HepG2 (cell line): ENCODE measurements around the gene PPP4R2. TPM values are rescaled to one million over a fixed set of nuclear protein-coding genes. Genes with fewer than 3 reads are reported as not detected.

Experiments used
- ADNP ChIP-seq: sonication (generic); formaldehyde crosslinking; IDR thresholded peaks from 2 replicates; pipeline ENCODE4 v1.4.0; 2020; ENCODE audit warnings: missing genetic modification reagents
- CREB1 ChIP-seq, 2 experiments: fragments of 450-650 bp in 1 of 2; IDR thresholded peaks; 2 replicates each; pipeline ENCODE4 v1.6.1; 2016 to 2017; ENCODE audit warnings: control low read depth in 1 of 2, mild to moderate bottlenecking in 1 of 2, missing compliant biosample characterization in 1 of 2, missing genetic modification characterization in 1 of 2
- ERF ChIP-seq: IDR thresholded peaks from 2 replicates; pipeline ENCODE4 v1.6.1; 2018; ENCODE audit warnings: missing biosample characterization, missing genetic modification reagents
- FOXC1 ChIP-seq: sonication (generic); formaldehyde crosslinking; IDR thresholded peaks from 2 replicates; pipeline ENCODE4 v1.8.0; 2022; ENCODE audit warnings: mild to moderate bottlenecking, missing genetic modification reagents, borderline replicate concordance
- FOXP1 ChIP-seq, 2 experiments: fragments of 450-650 bp in 1 of 2; IDR thresholded peaks; 2 replicates each; pipeline ENCODE4 v1.6.1; 2017 to 2018; ENCODE audit warnings: antibody characterized with exemption in 1 of 2
- HNRNPH1 ChIP-seq: fragments of 200-400 bp; formaldehyde crosslinking; optimal IDR thresholded peaks from 2 replicates; pipeline ENCODE3; 2017; ENCODE audit warnings: mild to moderate bottlenecking, low read depth, low read length
- HOXD1 ChIP-seq: sonication (generic); formaldehyde crosslinking; IDR thresholded peaks from 2 replicates; pipeline ENCODE4 v1.5.0; 2020; ENCODE audit warnings: missing genetic modification reagents
- POLR2AphosphoS2 ChIP-seq: IDR thresholded peaks from 2 replicates; pipeline ENCODE4 v1.6.1; 2011; ENCODE audit warnings: low read depth, low read length, improper control_type of control experiment
- RFXANK ChIP-seq: IDR thresholded peaks from 2 replicates; pipeline ENCODE4 v1.6.1; 2016
- ZNF24 ChIP-seq: fragments of 450-650 bp; IDR thresholded peaks from 2 replicates; pipeline ENCODE4 v1.6.1; 2017; ENCODE audit warnings: antibody characterized with exemption, mild to moderate bottlenecking
- ZNF367 ChIP-seq: sonication (generic); formaldehyde crosslinking; IDR thresholded peaks from 2 replicates; pipeline ENCODE4 v1.4.0; 2020; ENCODE audit warnings: missing genetic modification reagents, borderline replicate concordance
- ZNF589 ChIP-seq: sonication (generic); formaldehyde crosslinking; conservative IDR thresholded peaks from 2 replicates; pipeline ENCODE4 v1.8.0; 2022; ENCODE audit warnings: mild to moderate bottlenecking, moderate library complexity, missing genetic modification reagents
- ZNF605 ChIP-seq: sonication (generic); formaldehyde crosslinking; IDR thresholded peaks from 2 replicates; pipeline ENCODE4 v1.8.0; 2022; ENCODE audit warnings: mild to moderate bottlenecking, missing genetic modification reagents
- ZSCAN31 ChIP-seq: sonication (generic); formaldehyde crosslinking; IDR thresholded peaks from 2 replicates; pipeline ENCODE4 v1.5.0; 2020; ENCODE audit warnings: low read depth, mild to moderate bottlenecking, missing genetic modification reagents
- polyA plus RNA-seq, 8 experiments: library from polyadenylated mRNA; depleted of rRNA in 3 of 8; stranded (reverse) in 7 of 8; unstranded in 1 of 8; fragments of >200 nt; fragmentation: Illumina TruSeq in 4 of 8; extraction: Trizol in 4 of 8; gene quantifications; 2 replicates each; pipeline versions ENCODE4 v1.2.1 to v1.2.3, GENCODE V29; 2011 to 2016; ENCODE audit warnings: low read depth in 4 of 8, missing spikeins in 1 of 8, mixed read lengths in 1 of 8; ENCODE audit not compliant: insufficient read depth in 1 of 8
- total RNA-seq, 5 experiments: library from RNA; depleted of rRNA; stranded (reverse); fragments of >200 nt; fragmentation: Illumina TruSeq; extraction: Trizol; gene quantifications; 2 replicates each; pipeline ENCODE4 v1.2.3, GENCODE V29; 2016; ENCODE audit warnings: low read depth in 1 of 5
- TF ChIP-seq, protein P1 (sequence below): sonication (generic); formaldehyde crosslinking; IDR thresholded peaks from 2 replicates; pipeline ENCODE4 v1.4.0; 2020; ENCODE audit warnings: missing genetic modification reagents, mild to moderate bottlenecking, borderline replicate concordance
- TF ChIP-seq, protein P2 (sequence below): sonication (generic); formaldehyde crosslinking; conservative IDR thresholded peaks from 2 replicates; pipeline ENCODE4 v1.4.0; 2020; ENCODE audit warnings: missing genetic modification reagents
- TF ChIP-seq, protein P3 (sequence below): sonication (generic); formaldehyde crosslinking; IDR thresholded peaks from 2 replicates; pipeline ENCODE4 v1.8.0; 2022; ENCODE audit warnings: mild to moderate bottlenecking, missing genetic modification reagents; ENCODE audit not compliant: insufficient replicate concordance
- TF ChIP-seq, protein P4 (sequence below): sonication (generic); formaldehyde crosslinking; IDR thresholded peaks from 2 replicates; pipeline ENCODE4 v1.4.0; 2020; ENCODE audit warnings: missing genetic modification reagents, borderline replicate concordance
- TF ChIP-seq, protein P5 (sequence below): sonication (generic); formaldehyde crosslinking; IDR thresholded peaks from 2 replicates; pipeline ENCODE4 v1.5.1; 2020; ENCODE audit warnings: missing genetic modification reagents, mild to moderate bottlenecking, borderline replicate concordance

The PPP4R2 gene
- total and polyA plus RNA-seq, 2 of the 13 experiments (the other 11 are each of a cell fraction or from before 2014, with no cell fraction given): 22.3 to 161 TPM

DNA sequence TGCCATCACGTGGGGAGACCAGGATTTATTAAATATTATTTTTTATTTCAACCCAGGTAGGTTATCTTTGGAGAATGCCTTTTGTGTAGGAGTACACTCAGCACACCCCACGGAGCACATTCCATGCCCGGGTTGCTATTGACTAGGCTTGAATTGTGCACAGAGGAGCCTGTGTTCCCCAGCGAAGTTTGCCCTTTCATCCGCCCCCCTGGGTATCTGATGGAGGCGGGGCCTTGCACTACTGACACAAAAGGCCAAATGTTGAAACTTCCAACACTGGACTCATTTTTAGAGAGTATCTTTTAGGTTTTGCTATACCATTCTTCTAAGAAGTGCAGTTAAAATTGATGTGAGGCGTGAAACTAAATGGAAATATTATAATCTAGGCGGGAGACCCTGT, 39.3 kb upstream of the PPP4R2 start (continued):
- TF ChIP-seq, protein P1, sequence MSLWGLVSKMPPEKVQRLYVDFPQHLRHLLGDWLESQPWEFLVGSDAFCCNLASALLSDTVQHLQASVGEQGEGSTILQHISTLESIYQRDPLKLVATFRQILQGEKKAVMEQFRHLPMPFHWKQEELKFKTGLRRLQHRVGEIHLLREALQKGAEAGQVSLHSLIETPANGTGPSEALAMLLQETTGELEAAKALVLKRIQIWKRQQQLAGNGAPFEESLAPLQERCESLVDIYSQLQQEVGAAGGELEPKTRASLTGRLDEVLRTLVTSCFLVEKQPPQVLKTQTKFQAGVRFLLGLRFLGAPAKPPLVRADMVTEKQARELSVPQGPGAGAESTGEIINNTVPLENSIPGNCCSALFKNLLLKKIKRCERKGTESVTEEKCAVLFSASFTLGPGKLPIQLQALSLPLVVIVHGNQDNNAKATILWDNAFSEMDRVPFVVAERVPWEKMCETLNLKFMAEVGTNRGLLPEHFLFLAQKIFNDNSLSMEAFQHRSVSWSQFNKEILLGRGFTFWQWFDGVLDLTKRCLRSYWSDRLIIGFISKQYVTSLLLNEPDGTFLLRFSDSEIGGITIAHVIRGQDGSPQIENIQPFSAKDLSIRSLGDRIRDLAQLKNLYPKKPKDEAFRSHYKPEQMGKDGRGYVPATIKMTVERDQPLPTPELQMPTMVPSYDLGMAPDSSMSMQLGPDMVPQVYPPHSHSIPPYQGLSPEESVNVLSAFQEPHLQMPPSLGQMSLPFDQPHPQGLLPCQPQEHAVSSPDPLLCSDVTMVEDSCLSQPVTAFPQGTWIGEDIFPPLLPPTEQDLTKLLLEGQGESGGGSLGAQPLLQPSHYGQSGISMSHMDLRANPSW (CRISPR knock-in tag): no peak
- TF ChIP-seq FOXP1 (IDR thresholded peaks at IDR 0.05) (no peak), FOXP1 (CRISPR knock-in tag; IDR thresholded peaks at IDR 0.05) (peak; percentile 73; the same call in 1 of the 2 replicates), FOXC1 (CRISPR knock-in tag) (no peak), HNRNPH1 (no peak), ZNF24 (no peak), RFXANK (no peak), POLR2AphosphoS2 (no peak), ZNF367 (CRISPR knock-in tag) (no peak), CREB1 (IDR thresholded peaks at IDR 0.05) (no peak), CREB1 (CRISPR knock-in tag; IDR thresholded peaks at IDR 0.05) (peak; percentile 44), ZSCAN31 (CRISPR knock-in tag) (0 out of 2 replicates have a peak, but pooled peaks have one; percentile 29), ERF (CRISPR knock-in tag) (0 out of 2 replicates have a peak, but pooled peaks have one; percentile 57), ZNF589 (CRISPR knock-in tag) (no peak), ADNP (CRISPR knock-in tag) (no peak), ZNF605 (CRISPR knock-in tag) (no peak), HOXD1 (no peak)
- TF ChIP-seq, protein P2, sequence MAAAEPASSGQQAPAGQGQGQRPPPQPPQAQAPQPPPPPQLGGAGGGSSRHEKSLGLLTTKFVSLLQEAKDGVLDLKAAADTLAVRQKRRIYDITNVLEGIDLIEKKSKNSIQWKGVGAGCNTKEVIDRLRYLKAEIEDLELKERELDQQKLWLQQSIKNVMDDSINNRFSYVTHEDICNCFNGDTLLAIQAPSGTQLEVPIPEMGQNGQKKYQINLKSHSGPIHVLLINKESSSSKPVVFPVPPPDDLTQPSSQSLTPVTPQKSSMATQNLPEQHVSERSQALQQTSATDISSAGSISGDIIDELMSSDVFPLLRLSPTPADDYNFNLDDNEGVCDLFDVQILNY (CRISPR knock-in tag): no peak
- TF ChIP-seq, protein P3, sequence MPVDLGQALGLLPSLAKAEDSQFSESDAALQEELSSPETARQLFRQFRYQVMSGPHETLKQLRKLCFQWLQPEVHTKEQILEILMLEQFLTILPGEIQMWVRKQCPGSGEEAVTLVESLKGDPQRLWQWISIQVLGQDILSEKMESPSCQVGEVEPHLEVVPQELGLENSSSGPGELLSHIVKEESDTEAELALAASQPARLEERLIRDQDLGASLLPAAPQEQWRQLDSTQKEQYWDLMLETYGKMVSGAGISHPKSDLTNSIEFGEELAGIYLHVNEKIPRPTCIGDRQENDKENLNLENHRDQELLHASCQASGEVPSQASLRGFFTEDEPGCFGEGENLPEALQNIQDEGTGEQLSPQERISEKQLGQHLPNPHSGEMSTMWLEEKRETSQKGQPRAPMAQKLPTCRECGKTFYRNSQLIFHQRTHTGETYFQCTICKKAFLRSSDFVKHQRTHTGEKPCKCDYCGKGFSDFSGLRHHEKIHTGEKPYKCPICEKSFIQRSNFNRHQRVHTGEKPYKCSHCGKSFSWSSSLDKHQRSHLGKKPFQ: no peak
- TF ChIP-seq, protein P4, sequence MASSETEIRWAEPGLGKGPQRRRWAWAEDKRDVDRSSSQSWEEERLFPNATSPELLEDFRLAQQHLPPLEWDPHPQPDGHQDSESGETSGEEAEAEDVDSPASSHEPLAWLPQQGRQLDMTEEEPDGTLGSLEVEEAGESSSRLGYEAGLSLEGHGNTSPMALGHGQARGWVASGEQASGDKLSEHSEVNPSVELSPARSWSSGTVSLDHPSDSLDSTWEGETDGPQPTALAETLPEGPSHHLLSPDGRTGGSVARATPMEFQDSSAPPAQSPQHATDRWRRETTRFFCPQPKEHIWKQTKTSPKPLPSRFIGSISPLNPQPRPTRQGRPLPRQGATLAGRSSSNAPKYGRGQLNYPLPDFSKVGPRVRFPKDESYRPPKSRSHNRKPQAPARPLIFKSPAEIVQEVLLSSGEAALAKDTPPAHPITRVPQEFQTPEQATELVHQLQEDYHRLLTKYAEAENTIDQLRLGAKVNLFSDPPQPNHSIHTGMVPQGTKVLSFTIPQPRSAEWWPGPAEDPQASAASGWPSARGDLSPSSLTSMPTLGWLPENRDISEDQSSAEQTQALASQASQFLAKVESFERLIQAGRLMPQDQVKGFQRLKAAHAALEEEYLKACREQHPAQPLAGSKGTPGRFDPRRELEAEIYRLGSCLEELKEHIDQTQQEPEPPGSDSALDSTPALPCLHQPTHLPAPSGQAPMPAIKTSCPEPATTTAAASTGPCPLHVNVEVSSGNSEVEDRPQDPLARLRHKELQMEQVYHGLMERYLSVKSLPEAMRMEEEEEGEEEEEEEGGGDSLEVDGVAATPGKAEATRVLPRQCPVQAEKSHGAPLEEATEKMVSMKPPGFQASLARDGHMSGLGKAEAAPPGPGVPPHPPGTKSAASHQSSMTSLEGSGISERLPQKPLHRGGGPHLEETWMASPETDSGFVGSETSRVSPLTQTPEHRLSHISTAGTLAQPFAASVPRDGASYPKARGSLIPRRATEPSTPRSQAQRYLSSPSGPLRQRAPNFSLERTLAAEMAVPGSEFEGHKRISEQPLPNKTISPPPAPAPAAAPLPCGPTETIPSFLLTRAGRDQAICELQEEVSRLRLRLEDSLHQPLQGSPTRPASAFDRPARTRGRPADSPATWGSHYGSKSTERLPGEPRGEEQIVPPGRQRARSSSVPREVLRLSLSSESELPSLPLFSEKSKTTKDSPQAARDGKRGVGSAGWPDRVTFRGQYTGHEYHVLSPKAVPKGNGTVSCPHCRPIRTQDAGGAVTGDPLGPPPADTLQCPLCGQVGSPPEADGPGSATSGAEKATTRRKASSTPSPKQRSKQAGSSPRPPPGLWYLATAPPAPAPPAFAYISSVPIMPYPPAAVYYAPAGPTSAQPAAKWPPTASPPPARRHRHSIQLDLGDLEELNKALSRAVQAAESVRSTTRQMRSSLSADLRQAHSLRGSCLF: no peak
- TF ChIP-seq, protein P5, sequence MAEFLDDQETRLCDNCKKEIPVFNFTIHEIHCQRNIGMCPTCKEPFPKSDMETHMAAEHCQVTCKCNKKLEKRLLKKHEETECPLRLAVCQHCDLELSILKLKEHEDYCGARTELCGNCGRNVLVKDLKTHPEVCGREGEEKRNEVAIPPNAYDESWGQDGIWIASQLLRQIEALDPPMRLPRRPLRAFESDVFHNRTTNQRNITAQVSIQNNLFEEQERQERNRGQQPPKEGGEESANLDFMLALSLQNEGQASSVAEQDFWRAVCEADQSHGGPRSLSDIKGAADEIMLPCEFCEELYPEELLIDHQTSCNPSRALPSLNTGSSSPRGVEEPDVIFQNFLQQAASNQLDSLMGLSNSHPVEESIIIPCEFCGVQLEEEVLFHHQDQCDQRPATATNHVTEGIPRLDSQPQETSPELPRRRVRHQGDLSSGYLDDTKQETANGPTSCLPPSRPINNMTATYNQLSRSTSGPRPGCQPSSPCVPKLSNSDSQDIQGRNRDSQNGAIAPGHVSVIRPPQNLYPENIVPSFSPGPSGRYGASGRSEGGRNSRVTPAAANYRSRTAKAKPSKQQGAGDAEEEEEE: no peak
